ENCODE results near the gene CMC4. TPM values are rescaled to one million over a fixed set of nuclear protein-coding genes. Genes with fewer than 3 reads are reported as not detected.

The CMC4 gene
- total RNA-seq, 4 donors from 2014 or later, result 21.0 to 33.0 (median 23.6) TPM

GRCh38 chrX:155108427-155108826 is 37.5 kb upstream of the CMC4 start:
- Histone ChIP-seq H3K27ac (no peak overlapping the region), H3K9me3 (no peaks in the 10 kb centered on the region), H3K36me3 (peaks cover 0 to 7% of the 10 kb centered on the region in 2 donors), H3K4me3 (no peak overlapping the region), H3K4me1 (no peaks in the 10 kb centered on the region), H3K27me3 (no peaks in the 10 kb centered on the region)
- no peak for ATAC-seq
- TF ChIP-seq POLR2AphosphoS5 (IDR thresholded peaks at IDR 0.05), result no peak
- no peak for TF ChIP-seq POLR2A (IDR thresholded peaks at IDR 0.05)
- no peak for TF ChIP-seq EP300 (IDR thresholded peaks at IDR 0.05)
- TF ChIP-seq CTCF (IDR thresholded peaks at IDR 0.05), result no peak

- TF ChIP-seq POLR2AphosphoS5 (IDR thresholded peaks at IDR 0.05) (no peak), CTCF (IDR thresholded peaks at IDR 0.05) (no peak), EP300 (IDR thresholded peaks at IDR 0.05) (no peak)
- no peak for ATAC-seq
These were observed 35.0 kb upstream of the CMC4 start for GRCh38 chrX:155105919-155106318.

GRCh38 chrX:155094468-155095061 is 23.6 kb upstream of the CMC4 start:
- H3K27me3 ChIP-seq, result no peaks in the 10 kb centered on the region
- WGBS, 2 donors (ENCODE audit: low coverage in 1 of 2), result 20 to 27% methylated on average over 4 of the region's 4 CpGs
- ATAC-seq, result no peak

More at GRCh38 chrX:155105919-155106318, 35.0 kb upstream of the CMC4 start:
- Histone ChIP-seq H3K36me3 (peaks cover 0 to 11% of the 10 kb centered on the region in 2 donors), H3K27me3 (no peaks in the 10 kb centered on the region), H3K9me3 (no peaks in the 10 kb centered on the region), H3K27ac (no peak overlapping the region), H3K4me3 (no peak overlapping the region), H3K4me1 (no peaks in the 10 kb centered on the region)
- 78 to 100% methylated on average over 1 to 2 of the region's 2 CpGs for WGBS, 2 donors (ENCODE audit: low coverage in 1 of 2)

GRCh38 chrX:155086961-155087735 is 16.2 kb upstream of the CMC4 start:
- 69 to 92% methylated on average over 3 to 4 of the region's 26 CpGs for WGBS, 2 donors (ENCODE audit: low coverage in 1 of 2)
- H3K9me3 ChIP-seq, result no peaks in the 10 kb centered on the region
- H3K27me3 ChIP-seq, result no peaks in the 10 kb centered on the region
- H3K4me3 ChIP-seq, result no peak overlapping the region
- TF ChIP-seq POLR2AphosphoS5 (IDR thresholded peaks at IDR 0.05) (no peak), CTCF (IDR thresholded peaks at IDR 0.05) (no peak), POLR2A (IDR thresholded peaks at IDR 0.05) (no peak), EP300 (IDR thresholded peaks at IDR 0.05) (no peak)
- H3K27ac ChIP-seq, result peak overlapping the region in 2 of 4 donors; percentile 20 to 24
- no peak for ATAC-seq
- peaks cover 0 to 48% of the 10 kb centered on the region in 2 donors for H3K36me3 ChIP-seq
- peaks cover 0 to 5% (median 0%) of the 10 kb centered on the region in 3 donors for H3K4me1 ChIP-seq

More at GRCh38 chrX:155094468-155095061, 23.6 kb upstream of the CMC4 start:
- Histone ChIP-seq H3K36me3 (peaks cover 0 to 18% of the 10 kb centered on the region in 2 donors), H3K4me1 (no peaks in the 10 kb centered on the region), H3K9me3 (no peaks in the 10 kb centered on the region), H3K4me3 (no peak overlapping the region), H3K27ac (no peak overlapping the region)
- TF ChIP-seq POLR2A (IDR thresholded peaks at IDR 0.05) (no peak), POLR2AphosphoS5 (IDR thresholded peaks at IDR 0.05) (no peak), CTCF (IDR thresholded peaks at IDR 0.05) (peak; percentile 40 to 61 (median 55)), EP300 (IDR thresholded peaks at IDR 0.05) (no peak)
